RWPE1 (cell line): ENCODE measurements around the gene CFHR3.
"Not testable (repeated sequence)": the region's sequence is repeated elsewhere in the genome, so short reads cannot be mapped to it uniquely, and the experiment has no call there.

Source experiments
- CTCF ChIA-PET: fragments of 350-600 bp; sonication (Branson Sonifier 250); formaldehyde crosslinking; extraction: SDS; loops from one replicate; lab custom pipeline; 2021; lab: Yijun Ruan, JAX
- POLR2A ChIA-PET: fragments of 400-600 bp; formaldehyde crosslinking; extraction: SDS; loops from one replicate; lab custom pipeline; 2020; ENCODE audit warnings: antibody characterized with exemption; ENCODE audit not compliant: low non-redundant PET; lab: Yijun Ruan, JAX
- DNase-seq: peaks from one replicate; pipeline ENCODE4 v3.0.0; 2012; ENCODE audit warnings: low spot score
- H3K27ac ChIP-seq: fragments of 450-650 bp; 2 replicates; pipeline ENCODE4 v1.5.1; 2017
- CTCF ChIP-seq: fragments of 450-650 bp; conservative IDR thresholded peaks from 2 replicates; pipeline ENCODE4 v1.5.1; 2017; ENCODE audit warnings: low read depth, mild to moderate bottlenecking

Gene CFHR3

GRCh38 chr1:196743244-196743643 lies 31.4 kb upstream of the CFHR3 start:
- peak; percentile 22 for DNase-seq
- POLR2A ChIA-PET, H3K27ac ChIP-seq, CTCF ChIA-PET: not testable (repeated sequence)
- TF ChIP-seq CTCF = peak; percentile 46

DNA sequence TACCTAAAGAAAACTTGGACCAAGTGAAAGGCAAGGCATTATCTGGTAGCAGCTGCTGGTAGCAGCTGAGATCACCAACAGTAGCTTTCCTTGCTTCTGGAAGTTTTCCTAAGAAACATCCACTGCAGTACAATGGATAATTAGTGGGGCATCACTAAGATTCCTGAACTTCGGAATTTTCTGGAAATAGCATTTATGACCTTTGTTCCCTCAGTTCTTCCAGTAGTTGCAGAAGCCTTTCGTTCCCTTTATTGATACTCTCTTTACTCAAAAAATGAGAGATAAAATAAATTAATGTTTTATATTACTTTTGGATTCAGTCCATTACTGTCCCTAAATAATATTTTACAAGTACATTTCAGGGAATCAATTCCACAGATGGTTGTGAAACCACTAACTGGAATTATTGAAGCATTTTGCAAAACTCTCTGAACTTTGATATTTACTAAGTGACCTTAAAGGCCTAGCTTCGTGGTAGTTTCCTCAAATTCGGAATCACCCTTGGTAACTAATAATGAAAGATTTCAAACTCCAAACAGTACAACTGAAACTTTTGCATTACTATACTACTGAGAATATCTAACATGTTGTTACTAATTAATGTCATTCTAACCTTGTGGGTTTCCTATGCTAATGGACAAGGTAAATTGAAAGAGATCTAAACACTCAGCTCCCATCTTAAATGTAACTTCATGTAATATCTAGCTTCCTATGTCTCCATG lies 9.5 kb upstream of the CFHR3 start:
- DNase-seq, CTCF ChIA-PET, H3K27ac ChIP-seq, POLR2A ChIA-PET: not testable (repeated sequence)

GRCh38 chr1:196769823-196770222 lies 4.8 kb upstream of the CFHR3 start:
- CTCF ChIA-PET, POLR2A ChIA-PET, DNase-seq, H3K27ac ChIP-seq: not testable (repeated sequence)

DNA sequence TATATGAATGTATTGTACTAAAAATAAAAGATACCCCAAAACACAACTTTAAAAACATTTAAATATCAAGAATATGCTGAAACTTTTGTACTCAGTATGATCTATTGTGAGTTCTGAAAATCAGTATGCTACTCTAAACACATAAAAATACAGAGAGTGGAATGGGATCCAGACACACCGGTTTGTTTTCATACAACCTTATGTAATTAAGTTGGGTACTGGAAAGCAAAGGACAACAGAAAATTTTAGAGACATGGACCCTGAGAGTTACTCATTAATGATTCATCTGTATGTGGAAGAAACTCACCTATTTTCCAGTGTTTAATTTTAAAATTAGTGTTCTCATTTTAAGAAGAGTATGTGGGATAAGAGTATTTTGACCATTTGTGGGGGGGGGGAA lies 927 bp upstream of the CFHR3 start:
- ChIA-PET POLR2A (no interaction called here), CTCF (no interaction called here)
- no peak for TF ChIP-seq CTCF
- H3K27ac ChIP-seq = no peak overlapping the region
- no peak for DNase-seq

GRCh38 chr1:196774175-196774574 lies 465 bp upstream of the CFHR3 start:
- ChIA-PET POLR2A (no interaction called here), CTCF (no interaction called here)
- no peak overlapping the region for H3K27ac ChIP-seq
- DNase-seq = no peak
- TF ChIP-seq CTCF = no peak

- TF ChIP-seq CTCF = no peak
- no peak for DNase-seq
- ChIA-PET CTCF (no interaction called here), POLR2A (no interaction called here)
- no peak overlapping the region for H3K27ac ChIP-seq
These were observed 3.0 kb downstream of the CFHR3 start for GRCh38 chr1:196777603-196778002.

- no peak for DNase-seq
- ChIA-PET CTCF (no interaction called here), POLR2A (no interaction called here)
- H3K27ac ChIP-seq = no peak overlapping the region
- TF ChIP-seq CTCF = no peak
These were observed 4.5 kb downstream of the CFHR3 start for GRCh38 chr1:196779093-196779492.

DNA sequence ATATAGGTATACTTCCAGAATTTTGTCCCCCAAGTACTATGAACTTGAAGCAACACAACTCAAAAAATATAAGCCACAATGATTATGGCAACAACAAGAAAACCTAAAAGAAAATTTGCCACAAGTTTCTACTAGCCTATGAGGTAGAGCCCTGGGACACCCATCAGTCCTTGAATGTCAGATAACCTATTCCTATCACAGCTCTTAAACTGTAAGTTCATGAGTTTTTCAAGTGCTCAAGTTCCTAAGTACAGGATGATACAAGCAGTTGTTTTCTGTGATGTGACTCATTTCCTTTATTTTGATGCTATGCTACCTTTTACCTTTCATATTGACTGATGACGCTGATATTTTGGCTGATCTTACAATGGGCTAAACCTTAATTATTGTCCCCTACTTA lies 16.6 kb downstream of the CFHR3 start:
- H3K27ac ChIP-seq, CTCF ChIA-PET, POLR2A ChIA-PET, DNase-seq: not testable (repeated sequence)

GRCh38 chr1:196794103-196794502 lies 19.5 kb downstream of the CFHR3 start:
- POLR2A ChIA-PET, CTCF ChIA-PET, H3K27ac ChIP-seq, DNase-seq: not testable (repeated sequence)
